Activated CD4-positive, alpha-beta T cell treated with anti-CD3 and anti-CD28 coated beads, Interleukin-10, Interleukin-2, amounts not matched to agents 100 ng/mL and 50 ng/mL, durations not matched to agents 16 hours and 8 hours (primary cell): ENCODE measurements around the gene ATP13A3.

Experiments
- DNase-seq: peaks from one replicate; pipeline ENCODE4 v3.0.0-alpha.2; 2020

The ATP13A3 gene

DNA sequence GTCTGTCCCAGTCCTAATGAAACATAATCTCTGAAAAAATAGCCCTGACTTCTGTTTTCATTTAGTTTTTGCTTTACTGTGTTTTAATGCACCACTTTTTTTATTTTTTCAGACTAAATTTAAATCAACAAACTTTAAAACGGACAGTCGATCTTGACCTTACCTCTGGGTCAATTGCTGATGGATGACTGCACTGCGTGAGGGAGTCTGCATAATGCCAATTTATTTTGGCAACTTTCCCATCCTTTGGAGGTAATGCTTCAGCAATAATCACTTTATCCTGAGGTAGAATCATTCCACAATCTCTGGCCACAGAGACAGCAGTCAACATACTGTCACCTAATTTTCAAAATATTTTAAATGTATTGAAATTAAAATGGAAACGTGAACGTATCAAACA is 55.2 kb downstream of the ATP13A3 start:
- no peak for DNase-seq

DNA sequence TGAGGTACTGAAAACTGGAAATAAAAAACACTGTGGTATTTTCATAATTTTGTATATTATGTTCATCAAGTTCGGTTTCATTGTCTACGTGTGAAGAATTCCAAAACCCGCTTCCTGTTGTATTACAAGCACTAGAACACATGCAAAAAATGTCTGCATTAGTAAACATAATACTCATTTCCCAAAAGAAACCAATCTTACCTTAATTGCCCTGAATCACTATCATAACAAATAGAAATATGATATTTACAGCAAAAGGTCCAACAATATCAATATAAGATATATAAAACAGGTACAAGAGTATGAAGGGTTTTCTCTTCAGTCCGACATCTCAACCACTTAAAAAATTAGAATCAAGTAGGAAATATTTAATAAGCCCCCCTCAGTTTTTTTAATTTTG is 61.4 kb downstream of the ATP13A3 start:
- DNase-seq, result no peak

DNA sequence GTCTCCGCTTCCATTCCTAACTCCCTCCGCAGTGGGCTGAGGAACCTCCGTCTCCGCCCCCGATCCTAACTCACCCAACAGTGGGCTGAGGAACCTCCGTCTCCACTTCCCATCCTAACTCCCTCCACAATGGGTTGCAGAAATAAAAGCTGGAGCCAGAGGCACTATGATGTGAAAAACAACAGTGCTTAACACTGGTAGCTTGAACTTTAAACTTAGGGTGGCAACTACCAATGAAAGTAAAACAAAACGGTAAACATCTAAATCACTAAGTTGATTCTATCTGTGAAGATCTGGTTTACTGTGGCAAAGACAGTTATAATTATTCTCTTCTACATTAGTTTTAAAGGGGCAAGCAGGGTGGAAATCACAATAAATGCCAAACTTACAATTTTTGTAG is 61.8 kb downstream of the ATP13A3 start:
- no peak for DNase-seq

DNA sequence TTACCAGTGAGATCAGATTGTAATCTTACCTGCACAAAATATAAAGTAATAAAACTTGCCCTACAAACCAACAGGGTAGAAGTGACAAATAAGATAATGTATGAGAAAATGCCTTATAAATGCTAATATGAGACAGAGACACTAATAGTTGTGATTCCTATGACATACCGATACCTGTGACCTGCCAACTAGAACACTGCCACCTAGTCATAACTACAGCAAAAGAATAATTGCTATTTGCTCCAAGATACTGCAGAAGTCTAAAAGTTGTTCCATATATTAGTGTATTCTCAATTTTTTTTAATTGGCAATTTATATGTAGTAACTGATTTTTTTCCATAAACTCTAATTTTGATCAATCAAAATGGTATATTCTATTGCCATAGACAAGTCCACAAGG is 62.4 kb downstream of the ATP13A3 start:
- no peak for DNase-seq

DNA sequence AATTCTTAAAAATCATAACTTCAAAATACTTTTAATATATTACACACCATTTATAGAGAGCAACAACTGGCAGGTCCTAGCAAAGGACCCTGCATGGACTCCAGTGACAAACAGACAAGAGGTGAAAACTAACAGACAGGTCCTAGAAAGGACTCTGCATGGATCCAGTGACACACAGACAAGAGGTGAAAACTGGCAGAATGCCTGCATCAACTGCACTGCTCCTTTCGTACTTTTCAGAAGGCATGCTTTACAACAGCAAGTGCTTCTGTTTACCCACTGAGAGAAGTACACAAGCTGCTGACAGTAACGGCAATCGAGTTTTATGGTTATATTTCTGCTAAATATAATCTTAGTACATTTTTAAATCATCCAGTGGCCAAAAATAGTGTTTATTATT is 63.5 kb downstream of the ATP13A3 start:
- DNase-seq, result no peak

DNA sequence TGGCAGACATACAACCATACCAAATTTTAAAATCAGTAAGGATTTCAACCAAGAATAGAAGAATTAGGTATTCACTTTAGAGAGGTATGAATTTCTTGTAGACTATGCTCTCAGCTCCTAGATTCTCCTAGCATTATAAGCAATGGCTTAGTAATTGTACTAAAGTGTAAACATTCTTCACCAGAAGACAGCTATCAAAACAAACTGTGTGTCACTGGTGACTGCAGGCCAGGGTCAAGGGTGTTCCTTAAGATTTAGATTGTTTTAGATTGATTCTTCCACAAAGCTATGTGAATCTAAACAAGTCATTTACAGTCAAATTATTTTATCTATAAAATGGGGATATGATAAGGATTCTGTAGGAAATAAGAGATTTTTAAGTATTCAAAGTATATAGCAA is 64.6 kb downstream of the ATP13A3 start:
- no peak for DNase-seq

DNA sequence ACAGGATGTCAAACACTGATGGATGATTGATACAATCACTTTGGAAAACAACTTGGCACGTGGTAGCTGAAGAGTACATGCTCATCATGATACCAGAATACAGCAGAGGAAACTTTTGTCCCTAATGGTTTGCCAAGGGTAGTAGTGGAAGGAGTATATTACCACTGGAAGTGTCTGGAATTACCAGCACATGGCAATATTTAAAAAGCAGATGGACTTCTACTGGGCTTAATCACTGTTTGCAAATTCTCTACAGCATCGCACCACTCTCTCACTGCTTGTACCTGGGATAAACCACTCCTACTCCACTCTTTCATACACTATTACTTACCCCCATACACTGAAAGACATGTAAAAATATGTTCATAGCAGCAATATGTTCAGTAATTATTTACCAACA is 68.1 kb downstream of the ATP13A3 start:
- DNase-seq, result no peak

DNA sequence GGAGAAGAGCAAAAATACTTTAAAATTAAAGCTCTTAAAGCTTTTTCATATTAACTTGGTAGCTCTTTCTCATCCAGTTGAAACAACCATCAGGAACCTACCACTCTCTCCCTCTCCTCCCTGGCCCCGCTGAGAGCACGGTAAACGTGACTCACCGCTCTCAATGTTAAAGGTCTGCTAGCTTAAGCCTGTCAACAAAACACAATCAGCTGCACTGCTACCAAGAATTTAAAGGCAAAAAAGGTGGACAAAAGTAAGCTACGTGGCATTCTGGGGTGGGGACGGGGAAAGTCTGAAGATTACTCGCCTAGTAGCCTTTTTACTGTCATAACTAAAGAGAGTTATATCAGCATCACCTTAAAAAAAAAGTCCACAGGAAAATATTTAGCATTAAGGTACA is 79.4 kb downstream of the ATP13A3 start:
- DNase-seq, result peak; percentile 68

DNA sequence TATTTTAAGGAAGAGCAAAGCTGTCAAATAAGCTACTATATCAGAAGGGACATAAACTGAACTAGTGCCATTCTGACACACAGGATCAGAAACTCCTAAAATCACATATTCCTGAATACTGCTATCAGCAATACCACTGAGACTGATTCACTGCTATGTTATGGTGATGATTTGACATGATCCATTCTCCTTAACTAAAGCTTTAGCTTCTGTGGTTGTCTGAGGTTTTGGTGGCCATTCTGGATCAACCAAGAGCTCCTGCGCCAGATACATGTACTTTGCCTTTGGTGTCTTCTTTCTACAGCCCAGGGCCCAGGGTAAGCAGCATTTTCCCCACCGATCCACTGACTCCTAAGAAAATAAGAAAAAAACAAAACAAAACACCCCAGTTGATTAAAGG is 81.0 kb downstream of the ATP13A3 start:
- DNase-seq, result no peak

DNA sequence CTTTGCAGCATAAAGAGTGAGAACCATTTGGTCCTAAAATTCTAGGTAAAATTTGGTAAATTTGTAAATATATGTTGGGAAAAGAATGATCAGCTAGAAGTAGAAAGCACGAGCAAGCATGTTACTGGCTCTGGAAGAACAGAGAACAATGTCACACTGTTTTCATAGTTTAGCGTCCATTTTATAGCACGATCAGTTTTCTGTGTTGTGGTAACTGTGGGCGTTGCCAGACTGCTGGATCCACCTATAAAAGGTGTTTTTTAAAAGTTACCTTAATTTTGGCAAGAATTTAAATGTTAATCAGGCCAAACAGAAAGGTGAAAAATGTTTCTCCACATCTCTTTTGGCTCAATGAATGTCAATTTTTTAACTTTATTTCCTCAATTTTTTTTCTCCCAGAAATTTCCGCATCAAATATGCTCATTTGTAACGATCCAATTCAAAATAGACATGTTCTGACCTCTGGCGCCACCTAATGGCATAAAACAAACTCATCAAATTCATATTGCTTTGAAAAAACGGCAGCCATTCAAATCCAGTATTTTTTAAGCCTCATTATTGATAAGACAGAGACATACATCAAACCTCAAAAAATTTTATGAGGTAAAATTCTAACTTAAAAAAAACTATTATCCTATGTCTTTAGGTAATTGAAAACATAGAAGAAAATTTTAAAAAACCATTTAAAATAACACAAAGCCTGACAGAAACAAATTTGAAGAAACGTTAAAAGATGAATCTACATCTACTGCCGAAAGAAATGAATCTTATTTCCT is 82.2 kb downstream of the ATP13A3 start:
- peak; percentile 61 for DNase-seq

DNA sequence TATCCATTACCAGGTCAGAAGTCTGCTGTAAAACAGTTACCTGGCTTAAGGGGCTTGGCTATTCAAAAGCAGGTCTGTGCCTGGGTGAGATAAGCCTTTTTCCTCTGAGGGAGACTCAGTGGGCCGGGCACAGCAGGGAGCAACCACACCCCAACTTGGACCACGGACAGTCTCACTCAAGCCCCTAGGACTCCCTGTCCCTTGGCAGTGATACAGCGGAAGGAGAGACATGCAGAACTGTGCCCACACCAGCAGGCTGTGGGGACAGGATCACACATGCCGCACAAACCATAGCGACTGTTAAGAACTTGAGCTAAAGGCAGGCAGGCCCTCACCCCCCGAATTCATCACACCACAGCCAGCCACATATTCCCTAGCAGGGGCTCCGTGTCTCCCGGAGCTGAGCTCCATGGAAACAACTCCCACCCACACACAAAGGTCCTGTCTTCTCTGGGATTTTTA is 84.9 kb downstream of the ATP13A3 start:
- no peak for DNase-seq

DNA sequence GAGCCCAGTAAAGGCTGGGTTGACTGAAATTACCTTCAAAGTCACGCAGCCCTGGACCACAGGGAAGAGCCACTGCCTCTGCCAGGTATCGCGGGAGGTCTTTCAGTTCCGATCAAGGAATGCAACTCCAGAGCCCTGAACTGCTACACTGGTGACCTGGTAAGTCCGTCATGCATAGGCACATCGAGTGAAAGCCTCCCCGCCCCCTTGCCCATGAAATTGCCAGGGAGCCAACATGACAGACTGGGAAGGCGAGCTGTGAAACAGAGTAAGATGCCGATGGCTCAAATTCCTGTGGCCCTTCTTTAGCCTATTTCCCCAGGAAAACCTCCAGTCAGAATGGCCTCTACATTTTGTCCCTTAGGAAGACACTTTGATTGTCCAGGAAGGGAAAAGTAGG is 85.5 kb downstream of the ATP13A3 start:
- no peak for DNase-seq

DNA sequence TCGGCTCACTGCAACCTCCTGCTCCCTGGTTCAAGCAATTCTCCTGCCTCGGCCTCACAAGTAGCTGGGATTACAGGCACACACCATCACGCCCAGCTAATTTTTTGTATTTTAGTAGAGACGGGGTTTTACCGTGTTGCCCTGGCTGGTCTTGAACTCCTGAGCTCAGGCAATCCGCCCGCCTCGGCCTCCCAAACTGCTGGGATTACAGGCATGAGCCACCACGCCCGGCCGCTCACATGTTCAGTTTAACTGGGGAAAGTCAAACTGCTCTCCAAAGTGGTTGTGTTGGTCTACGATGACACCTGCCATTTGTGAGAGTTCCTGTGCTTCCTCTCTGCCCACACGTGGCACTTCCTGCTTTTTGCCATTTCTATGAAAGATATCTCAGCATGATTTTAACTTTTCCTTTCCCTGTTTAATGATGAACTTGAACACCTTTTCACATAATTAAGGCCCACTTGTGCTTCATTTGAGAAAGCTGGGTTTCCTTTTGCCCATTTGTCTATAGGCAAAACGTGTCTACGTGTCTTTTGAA is 86.9 kb downstream of the ATP13A3 start:
- DNase-seq, result no peak

DNA sequence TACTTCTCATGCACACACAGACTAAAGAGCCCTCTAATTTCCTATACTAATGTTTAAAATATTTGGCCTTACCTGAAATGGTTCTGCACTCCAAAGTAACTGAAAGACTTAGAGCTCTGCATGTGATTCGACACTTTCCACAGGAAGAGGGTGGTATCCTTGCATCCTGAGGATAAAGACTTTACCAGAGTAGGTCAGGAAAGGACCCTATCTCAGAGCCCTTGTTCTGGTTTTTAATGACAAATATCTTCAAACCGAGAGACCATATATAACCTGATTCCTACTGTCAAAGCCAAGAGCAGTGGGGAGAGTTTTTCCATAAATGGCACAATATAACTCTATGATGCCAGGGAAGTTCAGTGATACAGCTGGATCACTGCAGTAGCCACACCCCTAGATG is 87.6 kb downstream of the ATP13A3 start, which contains the start of gene GP5:
Gene GP5, minus strand, starts transcription at position 101 of the 400 bp plus-strand sequence. CDS start 984 bp downstream, outside the sequence.
- no peak for DNase-seq

DNA sequence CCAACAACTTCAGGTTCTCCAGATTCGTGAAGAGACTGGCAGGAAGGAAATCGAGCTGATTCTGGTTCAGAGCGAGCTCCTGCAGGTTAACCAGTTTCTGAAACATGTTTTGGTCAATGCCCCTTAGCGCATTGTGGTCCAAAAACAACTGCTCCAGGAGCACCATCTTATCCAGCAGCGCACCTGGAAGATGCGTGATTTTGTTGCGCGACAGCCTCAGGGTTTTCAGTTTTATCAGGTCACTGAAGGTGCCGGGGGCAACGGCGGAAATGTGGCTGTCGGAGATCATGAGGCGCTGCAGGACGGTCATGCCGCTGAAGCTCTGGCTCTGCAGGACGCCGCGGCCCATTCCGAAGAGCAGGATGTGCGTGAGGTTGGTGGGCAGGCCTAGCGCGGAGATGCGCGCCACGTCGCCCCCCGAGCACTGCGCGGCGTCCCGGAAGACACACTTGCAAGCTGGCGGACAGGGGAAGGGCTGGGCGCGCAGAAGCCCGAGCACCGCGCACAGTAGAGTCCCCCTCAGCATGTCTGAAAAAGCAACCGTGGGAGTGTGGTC is 89.0 kb downstream of the ATP13A3 start:
- peak; percentile 35 for DNase-seq

DNA sequence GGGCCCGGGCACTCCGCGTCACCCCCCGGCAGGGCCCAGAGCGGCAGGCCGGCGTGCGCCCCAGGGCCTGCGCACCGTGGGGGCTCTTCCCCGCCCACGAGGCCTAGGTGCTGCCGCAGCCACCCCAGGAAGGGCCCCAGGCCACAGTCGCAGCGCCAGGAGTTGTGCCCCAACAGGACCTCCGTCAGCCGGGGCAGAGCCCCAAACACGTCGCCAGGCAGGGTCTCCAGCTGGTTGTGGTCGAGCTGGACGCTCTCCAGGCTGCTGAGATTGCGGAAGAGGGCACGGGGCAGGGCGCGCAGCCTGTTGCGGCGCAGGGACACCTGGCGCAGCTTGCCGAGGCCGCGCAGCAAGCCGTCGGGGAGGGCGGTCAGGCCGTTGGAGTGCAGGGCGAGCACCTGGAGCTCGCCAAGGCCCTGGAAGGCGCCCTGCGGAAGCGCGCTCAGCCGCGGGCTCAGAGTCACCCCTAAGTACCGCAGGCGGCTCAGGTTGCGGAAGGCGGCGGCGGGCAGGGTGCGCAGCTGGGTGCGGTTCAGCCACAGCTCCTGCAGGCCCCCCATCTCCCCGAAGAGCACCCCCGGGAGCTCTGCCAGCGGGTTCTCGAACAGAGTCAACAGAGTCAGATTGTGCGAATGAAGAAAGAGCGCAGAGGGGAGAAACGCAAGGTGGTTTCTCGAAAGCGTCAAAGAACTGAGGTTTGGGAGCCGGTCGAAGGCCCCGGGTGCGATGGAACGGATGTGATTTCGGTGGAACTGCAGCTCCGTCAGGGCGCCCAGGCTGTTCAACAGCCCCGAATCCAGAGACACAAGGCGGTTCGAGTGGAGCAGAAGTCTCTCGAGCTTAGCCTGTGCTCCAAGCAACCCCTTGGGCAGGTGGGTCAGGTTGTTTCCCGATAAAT is 89.7 kb downstream of the ATP13A3 start:
- peak; percentile 43 for DNase-seq

DNA sequence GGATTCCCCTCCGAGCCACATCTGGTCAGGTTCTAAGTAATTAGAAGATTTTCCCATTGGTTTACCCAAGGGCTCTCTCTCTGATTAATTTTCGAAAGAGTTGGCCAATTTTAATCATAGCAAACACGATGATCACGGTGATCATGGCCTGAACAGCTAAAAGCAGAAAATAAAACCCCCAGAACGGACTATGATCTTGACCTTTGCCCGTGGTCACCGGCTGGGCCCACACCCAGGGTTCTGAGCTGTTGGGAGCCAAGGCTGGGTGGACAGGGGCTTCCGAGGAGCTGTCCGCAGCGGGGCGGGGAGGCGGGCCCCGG is 90.3 kb downstream of the ATP13A3 start:
- DNase-seq, result no peak

DNA sequence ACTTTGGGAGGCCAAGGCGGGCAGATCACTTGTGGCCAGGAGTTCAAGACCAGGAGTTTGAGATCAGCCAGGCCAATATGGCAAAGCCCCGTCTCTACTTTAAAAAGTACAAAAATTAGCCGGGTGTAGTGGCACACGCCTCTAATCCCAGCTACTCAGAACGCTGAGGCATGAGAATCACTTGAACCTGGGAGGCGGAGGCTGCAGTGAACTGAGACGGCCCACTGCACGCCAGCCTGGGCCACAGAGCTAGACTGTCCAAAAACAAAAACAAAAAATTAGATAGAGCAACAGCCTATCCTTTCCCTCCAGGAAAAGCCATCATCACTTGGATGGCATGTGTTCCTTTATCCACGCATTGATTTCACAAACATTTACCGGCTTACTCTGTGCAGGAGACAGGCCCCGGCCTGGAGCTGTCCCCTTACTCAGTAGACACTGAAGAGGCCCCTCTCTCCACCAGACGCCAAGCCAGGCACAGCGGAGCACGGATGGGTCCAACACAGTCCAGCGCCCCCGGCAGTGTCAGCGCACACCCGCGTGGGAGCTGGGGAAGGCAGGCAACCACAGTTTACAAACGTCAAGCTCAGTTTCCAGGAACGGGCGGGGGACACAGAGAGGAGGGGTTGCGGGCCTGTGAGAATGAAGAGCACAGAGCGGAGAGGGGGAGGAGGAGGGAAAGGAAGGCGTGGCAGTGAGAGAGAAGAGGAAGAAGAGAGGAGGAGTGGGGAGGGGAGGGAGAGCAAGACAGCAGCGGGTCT is 90.8 kb downstream of the ATP13A3 start:
- DNase-seq, result peak; percentile 71

DNA sequence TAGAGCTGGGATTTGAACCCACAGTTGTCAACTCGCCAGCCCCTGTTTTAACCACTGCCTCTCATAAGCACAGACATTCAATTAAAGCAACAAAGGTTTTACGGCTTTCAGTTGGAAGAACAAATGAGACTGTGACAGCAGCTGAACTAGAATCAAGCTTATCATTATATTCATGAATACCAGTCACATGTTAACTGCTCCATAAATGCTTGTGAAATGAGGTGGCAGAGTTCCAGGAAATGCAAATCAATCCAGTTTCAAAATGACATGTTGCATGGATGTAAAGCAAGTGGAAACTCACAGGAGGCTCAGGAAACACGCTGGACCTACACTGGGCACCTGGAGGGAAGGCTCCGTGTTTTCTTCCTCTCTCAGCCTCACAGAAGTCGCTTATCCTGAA is 91.6 kb downstream of the ATP13A3 start:
- DNase-seq, result peak; percentile 62

DNA sequence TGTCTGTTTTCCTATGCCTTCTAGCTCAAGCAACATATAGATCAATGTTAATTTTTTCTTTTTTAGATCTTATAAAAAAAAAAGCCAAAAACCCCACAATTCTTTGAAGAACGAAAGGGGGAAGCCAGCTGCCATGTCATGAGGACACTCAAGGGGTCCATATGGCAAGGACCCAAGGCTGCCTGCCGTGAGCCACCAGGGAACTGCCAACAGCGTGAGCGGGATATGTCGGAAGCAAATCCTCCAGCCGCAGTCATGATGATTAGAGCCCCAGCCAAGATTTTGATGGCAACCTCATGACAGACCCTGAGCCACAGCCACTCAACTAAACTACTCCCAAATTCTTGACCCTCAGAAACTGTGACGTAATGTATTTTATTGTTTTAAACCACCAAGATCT is 94.2 kb downstream of the ATP13A3 start:
- DNase-seq, result no peak

DNA sequence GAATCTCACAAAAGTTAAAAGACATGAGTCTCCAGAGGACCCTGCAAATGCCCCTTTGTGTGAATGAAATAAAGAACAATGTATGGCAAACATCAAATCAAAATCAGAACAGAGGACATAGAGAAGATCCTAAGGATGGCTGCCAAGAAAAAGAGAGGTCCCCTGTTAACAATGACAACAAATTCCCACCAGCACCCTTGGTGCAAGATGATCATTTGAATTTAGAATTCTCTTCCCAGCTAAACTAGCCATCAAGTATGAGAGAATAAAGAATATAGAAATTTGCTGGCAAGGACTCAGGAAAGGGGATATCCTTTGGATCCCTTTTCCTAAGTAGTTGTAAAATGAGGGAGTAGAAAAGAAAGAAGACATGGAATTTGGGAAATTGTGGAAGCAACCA is 96.0 kb downstream of the ATP13A3 start:
- no peak for DNase-seq

DNA sequence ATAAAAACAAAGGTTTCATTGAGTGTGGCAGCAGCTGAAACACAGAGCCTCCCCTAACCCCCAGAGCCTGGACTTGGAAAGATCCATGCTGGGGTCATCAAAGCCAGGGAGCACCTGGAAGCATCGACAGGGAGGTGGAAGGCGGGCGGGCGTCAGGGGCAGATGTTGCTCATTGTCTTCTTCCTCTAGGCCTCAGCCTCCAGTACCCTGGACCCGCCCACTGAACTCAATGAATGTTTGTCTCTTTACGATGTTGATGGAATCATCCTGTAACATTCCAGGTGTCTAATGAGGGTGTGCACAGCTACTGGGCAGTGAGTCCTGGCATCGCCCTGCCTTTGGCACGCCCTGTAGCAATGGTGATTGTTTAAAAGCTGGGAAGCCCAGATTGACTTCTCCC is 97.5 kb downstream of the ATP13A3 start:
- no peak for DNase-seq

DNA sequence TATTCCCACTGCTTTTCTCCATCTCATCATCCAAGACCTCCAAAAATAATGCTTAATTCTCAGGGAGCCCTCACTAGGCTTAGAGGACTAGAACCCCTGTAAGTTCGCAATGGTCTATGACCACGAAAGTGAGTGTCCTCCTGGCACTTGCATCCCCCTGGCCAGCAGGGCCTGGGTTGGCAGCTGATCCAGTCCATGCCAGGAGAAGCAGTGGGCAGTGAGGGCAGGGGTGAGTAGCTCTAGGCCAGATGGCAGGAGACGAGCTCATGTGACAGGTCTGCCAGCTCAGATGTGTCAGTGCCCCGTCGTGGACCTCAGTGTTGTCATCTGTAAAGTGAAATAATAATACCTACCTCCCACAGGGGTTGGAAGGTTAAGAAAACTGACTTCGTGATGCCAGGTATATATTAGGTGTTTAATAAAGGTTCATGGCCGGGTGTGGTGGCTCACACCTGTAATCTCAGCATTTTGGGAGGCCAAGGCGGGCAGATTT is 98.8 kb downstream of the ATP13A3 start:
- no peak for DNase-seq
